IPS-15b (cell line): ENCODE measurements around the gene APOB.

Source experiments
- H3K27me3 ChIP-seq: one replicate; pipeline ENCODE4 v1.6.1; 2013; ENCODE audit warnings: low read length; ENCODE audit not compliant: control insufficient read depth, insufficient read depth
- H3K36me3 ChIP-seq: one replicate; pipeline ENCODE4 v1.6.1; 2013; ENCODE audit warnings: low read length; ENCODE audit not compliant: control insufficient read depth, insufficient read depth
- H3K4me1 ChIP-seq: one replicate; pipeline ENCODE4 v1.6.1; 2013; ENCODE audit warnings: mild to moderate bottlenecking, low read length; ENCODE audit not compliant: control insufficient read depth, insufficient read depth
- H3K4me3 ChIP-seq: one replicate; pipeline ENCODE4 v1.5.1; 2013; ENCODE audit warnings: low read depth, low read length
- H3K9ac ChIP-seq: one replicate; pipeline ENCODE4 v1.6.1; 2013; ENCODE audit warnings: low read depth, mild to moderate bottlenecking, low read length
- H3K9me3 ChIP-seq: one replicate; pipeline ENCODE4 v1.6.1; 2013; ENCODE audit warnings: mild to moderate bottlenecking, low read length; ENCODE audit not compliant: control insufficient read depth, insufficient read depth

APOB gene

DNA sequence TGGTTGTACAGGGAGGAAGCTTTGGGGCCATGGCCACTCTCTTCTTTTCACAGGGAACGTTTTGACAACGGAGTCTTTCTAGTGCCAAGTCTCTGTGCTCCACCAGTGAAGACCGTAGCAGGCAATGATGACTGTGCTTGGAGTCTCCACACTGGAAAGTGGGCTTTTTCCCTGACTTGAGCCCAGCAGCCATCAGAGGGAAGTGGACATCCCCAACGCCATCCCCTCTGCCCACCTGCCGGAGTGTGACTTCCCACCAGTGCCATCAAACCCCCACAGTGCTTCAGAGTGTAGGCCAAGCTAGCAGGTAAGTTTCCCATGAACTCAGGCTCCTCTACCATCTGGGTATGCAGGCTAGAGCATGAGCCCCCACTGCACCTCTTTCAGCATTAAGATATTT is 78.7 kb downstream of the APOB start:
- H3K36me3 ChIP-seq = no peaks in the 10 kb centered on the region
- H3K4me3 ChIP-seq = no peak overlapping the region
- no peaks in the 10 kb centered on the region for H3K4me1 ChIP-seq
- H3K9me3 ChIP-seq = no peaks in the 10 kb centered on the region
- H3K27me3 ChIP-seq = no peaks in the 10 kb centered on the region
- no peak overlapping the region for H3K9ac ChIP-seq

DNA sequence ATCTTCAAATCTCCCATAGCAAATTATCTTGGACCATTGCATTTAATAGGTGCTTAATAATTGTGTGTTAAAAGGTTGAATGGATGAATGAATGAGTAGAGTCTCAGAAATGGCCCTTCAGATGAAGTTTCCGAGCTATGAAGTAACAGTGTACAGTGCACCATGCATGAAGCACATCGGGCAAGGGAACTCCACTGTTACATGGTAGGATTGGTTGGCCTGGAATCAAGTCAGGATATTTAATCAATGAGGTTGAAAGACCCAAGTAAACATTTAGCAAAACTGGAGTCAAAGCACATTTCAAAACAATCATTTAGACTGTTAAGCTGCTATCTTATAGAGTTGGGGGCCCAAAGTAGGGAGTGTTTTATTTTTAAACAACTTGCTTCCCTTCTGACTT is 80.0 kb downstream of the APOB start:
- Histone ChIP-seq H3K36me3 (no peaks in the 10 kb centered on the region), H3K4me1 (no peaks in the 10 kb centered on the region), H3K9me3 (no peaks in the 10 kb centered on the region), H3K4me3 (no peak overlapping the region), H3K9ac (no peak overlapping the region), H3K27me3 (no peaks in the 10 kb centered on the region)

DNA sequence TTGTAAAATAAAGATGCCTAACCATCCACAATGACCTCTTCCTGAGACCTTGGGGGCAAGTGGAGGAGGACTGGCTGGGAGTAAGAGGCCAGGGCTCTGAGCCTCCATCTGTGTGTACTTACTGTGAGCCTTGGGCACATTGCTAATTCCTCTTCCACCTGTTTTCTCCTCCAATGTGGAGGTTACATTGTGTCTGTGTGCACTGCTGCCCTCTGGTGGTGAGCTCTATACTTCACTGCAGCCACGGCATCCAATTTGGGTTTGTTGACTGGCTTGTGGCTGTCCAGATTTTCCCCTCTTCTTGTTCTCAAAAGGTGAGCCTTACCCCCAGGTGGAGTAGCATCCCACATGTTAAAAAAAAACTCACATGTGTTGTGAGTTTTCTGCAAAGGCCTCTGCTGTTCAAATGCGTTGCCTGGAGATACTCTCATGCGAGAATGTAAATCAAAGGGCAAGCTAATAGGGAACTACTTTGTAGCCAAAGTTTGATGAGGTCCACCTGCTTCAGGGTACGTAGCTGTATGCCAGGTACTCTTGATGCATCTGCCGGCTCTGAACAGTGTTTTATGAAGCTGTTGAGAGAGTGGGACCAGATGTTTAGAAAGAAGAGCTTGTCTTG is 80.8 kb downstream of the APOB start:
- H3K36me3 ChIP-seq = no peaks in the 10 kb centered on the region
- H3K9me3 ChIP-seq = no peaks in the 10 kb centered on the region
- no peaks in the 10 kb centered on the region for H3K27me3 ChIP-seq
- H3K4me1 ChIP-seq = no peaks in the 10 kb centered on the region
- no peak overlapping the region for H3K4me3 ChIP-seq
- H3K9ac ChIP-seq = no peak overlapping the region

DNA sequence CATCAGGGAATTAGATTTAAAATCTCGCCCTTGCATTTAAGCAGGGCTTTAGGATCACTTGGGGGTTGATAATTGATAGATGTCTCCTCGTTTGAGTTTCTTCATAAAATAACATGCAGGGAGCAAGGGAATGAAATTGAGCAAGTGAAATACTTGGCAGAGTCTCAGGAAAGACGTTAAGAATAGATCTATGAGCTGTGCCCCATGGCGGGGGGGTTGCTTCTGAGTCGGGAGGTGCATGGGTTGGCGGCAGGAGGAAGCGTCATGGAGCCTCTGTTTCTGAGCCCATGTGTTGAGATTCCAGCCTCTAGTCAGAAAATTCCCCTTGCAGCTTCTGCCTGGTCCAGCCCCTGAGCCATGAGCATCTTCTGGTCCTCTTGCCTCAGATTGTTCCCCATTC is 82.0 kb downstream of the APOB start:
- Histone ChIP-seq H3K27me3 (no peaks in the 10 kb centered on the region), H3K36me3 (no peaks in the 10 kb centered on the region), H3K9me3 (no peaks in the 10 kb centered on the region)

DNA sequence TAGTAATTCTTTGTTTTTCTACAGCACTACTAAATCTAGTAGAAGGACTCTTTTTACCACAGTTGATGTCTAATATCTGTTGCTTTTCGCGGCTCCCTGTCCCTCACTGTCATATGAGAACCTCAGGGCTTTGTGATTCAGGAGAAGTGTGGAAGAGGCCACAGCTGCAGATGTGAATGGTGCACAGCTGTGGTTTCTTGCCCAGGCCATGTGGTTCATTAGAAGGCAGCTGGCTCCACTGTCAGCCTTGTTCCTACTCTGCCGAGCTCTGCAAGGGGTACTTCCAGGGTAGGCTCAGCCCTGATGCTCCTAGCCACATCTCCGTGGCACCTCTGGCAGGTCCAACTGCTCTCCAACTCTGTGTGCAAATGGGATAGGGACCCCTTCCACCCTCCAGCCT is 83.9 kb downstream of the APOB start:
- H3K4me1 ChIP-seq = no peaks in the 10 kb centered on the region
- H3K36me3 ChIP-seq = no peaks in the 10 kb centered on the region
- H3K27me3 ChIP-seq = no peaks in the 10 kb centered on the region
- H3K4me3 ChIP-seq = no peak overlapping the region
- H3K9ac ChIP-seq = no peak overlapping the region
- no peaks in the 10 kb centered on the region for H3K9me3 ChIP-seq

More for the DNA sequence above, 82.0 kb downstream of the APOB start:
- no peak overlapping the region for H3K4me3 ChIP-seq
- H3K9ac ChIP-seq = no peak overlapping the region
- no peaks in the 10 kb centered on the region for H3K4me1 ChIP-seq

DNA sequence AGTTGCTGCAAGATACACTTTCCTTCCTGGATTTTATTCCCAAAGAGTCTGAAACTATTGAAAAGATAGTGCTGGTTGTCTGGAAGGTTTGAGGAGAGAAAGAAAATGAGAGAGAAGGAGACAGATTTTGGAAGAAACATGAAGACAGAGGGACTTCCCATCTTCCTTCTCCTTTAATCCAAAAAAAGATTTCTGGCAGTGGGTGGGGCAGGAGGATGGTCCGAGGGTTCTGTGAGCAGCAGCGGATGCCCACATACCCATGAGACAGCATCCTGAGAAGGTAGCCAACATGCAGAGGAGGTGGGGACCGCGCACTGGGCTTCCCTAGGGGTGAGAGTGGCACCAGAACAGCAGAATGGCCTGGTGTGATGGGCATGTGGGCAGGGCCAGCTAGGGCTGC is 84.6 kb downstream of the APOB start:
- H3K27me3 ChIP-seq = no peaks in the 10 kb centered on the region
- no peak overlapping the region for H3K4me3 ChIP-seq
- H3K36me3 ChIP-seq = no peaks in the 10 kb centered on the region
- H3K9me3 ChIP-seq = no peaks in the 10 kb centered on the region
- no peaks in the 10 kb centered on the region for H3K4me1 ChIP-seq
- no peak overlapping the region for H3K9ac ChIP-seq

DNA sequence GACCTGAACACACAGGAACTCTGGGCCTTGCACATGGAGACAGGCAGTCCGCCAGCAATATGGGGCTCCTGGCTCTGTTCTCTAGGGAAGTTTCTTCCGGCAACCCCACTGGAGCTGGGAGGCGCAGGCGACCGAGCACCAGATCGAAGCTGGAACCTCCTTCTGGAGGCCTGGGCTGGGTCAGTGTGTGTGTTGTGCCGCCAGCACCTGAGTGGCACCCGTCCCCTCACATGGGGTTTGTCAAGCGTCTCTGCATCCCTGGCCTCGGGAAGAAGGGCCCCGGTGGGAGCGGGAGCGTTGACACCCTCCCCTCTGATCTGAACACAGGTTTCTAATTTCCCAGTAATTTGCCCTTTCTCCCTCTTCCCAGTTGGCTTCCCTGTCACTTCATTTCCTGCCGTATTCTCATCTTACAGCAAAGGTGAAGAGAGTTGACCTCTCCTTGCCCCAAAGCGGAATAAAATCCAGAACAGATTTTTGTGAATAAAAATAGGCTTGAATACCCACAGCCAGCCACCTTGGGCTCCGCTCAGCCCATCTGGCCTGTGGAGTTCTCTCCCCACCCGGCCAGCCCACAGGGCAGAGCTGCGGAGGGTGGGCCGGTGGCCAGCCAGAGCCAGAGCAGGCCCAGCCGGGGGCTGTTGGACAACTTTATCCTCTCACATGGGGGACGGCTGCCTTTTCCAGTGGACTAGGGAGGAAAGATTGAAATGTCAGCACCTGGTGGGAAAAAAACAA is 85.9 kb downstream of the APOB start:
- H3K9ac ChIP-seq = no peak overlapping the region
- no peaks in the 10 kb centered on the region for H3K36me3 ChIP-seq
- no peaks in the 10 kb centered on the region for H3K27me3 ChIP-seq
- no peaks in the 10 kb centered on the region for H3K9me3 ChIP-seq
- no peaks in the 10 kb centered on the region for H3K4me1 ChIP-seq
- no peak overlapping the region for H3K4me3 ChIP-seq

DNA sequence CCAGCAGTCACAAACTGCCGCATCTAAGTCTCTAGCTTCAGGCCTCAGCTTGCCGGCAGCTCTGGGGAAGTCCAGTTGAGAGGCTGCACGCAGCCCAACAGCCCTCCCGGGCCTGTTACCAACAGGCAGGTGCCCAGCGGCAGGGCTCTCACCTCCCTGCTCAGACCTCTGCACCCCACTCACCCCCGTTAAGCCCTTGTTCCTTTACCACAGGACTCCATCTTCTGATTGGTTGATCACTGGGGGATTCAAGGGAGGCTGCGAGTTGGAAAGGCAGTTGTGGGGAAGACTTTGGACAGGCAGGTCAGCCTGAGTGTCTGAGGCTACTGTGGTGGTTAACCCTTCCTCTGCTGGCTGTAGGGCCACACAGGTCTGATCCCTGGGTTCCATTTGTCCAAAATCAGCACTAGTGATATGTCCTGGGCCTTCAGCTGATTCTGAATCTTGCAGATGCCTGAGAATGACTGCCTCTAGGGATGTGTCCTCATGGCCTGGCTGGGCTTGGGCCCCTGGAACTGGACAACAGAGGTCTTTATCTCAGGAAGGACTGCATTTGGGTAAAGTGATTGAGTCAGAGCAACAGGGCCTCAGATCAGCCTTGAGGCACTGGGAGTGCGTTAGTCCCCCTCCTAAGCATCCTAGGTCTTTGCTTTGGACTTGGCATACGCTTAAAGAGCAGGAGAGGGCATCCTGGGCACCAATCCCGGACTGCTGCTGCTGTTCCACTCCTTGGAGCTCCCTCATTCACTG is 88.4 kb downstream of the APOB start:
- no peak overlapping the region for H3K9ac ChIP-seq
- H3K27me3 ChIP-seq = no peaks in the 10 kb centered on the region
- H3K4me1 ChIP-seq = no peaks in the 10 kb centered on the region
- no peaks in the 10 kb centered on the region for H3K36me3 ChIP-seq
- H3K4me3 ChIP-seq = no peak overlapping the region
- H3K9me3 ChIP-seq = no peaks in the 10 kb centered on the region

DNA sequence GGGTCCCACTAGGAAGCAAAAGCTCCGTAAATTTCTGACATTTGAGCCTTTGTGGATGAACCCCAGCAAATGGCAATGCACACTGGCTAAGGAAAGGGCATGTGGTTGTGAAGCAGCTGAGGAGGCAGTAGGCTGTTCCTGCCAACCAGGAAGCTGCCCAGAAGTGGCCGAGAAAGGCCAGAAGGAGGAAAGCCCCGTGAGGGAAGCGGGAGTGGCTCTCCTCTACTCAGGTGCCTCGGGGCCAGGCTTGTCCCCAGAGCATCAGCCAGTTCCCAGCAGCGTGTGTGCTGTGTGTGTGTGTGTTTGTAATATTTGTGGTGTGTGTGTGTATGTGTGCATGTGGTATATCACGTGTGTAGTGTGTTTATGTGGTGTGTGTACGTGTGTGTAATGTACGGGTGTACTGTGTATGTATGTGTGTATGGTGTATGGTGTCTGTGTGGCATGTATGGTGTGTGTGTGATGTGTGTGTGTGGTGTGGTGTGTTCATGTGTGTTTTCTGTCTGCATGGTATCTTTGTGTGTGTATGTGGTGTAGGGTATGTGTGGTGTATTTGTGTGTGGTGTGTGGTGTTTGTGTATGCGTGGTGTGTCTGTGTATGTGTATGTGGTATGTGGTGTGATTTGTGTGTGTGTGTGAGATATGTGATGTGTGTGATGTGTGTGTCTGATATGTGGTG is 90.6 kb downstream of the APOB start:
- H3K36me3 ChIP-seq = no peaks in the 10 kb centered on the region
- no peak overlapping the region for H3K9ac ChIP-seq
- no peak overlapping the region for H3K4me3 ChIP-seq
- no peaks in the 10 kb centered on the region for H3K9me3 ChIP-seq
- H3K4me1 ChIP-seq = no peaks in the 10 kb centered on the region
- H3K27me3 ChIP-seq = no peaks in the 10 kb centered on the region
